GM23338 (cell line): ENCODE results near the gene C17orf114.

Experiments
- ATAC-seq: fragments of 200-7000 bp; cut with Tn5 transposase; 3 replicates; pipeline ENCODE4 v1.9.1; 2020
- DNase-seq: peaks from one replicate; pipeline ENCODE4 v3.0.0-alpha.2; 2015; ENCODE audit warnings: low spot score
- H2AFZ ChIP-seq: fragments of 200-600 bp; sonication (generic); 2 replicates; pipeline ENCODE4 v1.8.0; 2016; ENCODE audit warnings: antibody characterized with exemption, mild to moderate bottlenecking, moderate library complexity
- H3F3A ChIP-seq: fragments of 200-600 bp; sonication (generic); replicated peaks from 2 replicates; pipeline ENCODE4 v1.8.0; 2017; ENCODE audit warnings: antibody characterized with exemption, mixed run types, low read depth
- H3K27ac ChIP-seq: fragments of 200-600 bp; sonication (generic); 2 replicates; pipeline ENCODE4 v1.6.1; 2016; ENCODE audit warnings: low read depth
- H3K27me3 ChIP-seq: fragments of 200-600 bp; sonication (generic); 2 replicates; pipeline ENCODE4 v1.8.0; 2016; ENCODE audit warnings: mild to moderate bottlenecking, mixed run types, moderate library complexity; ENCODE audit not compliant: insufficient read depth
- H3K36me3 ChIP-seq: fragments of 200-600 bp; sonication (generic); 2 replicates; pipeline ENCODE4 v1.8.0; 2016; ENCODE audit warnings: mild to moderate bottlenecking; ENCODE audit not compliant: insufficient read depth
- H3K4me1 ChIP-seq: fragments of 200-600 bp; sonication (generic); 2 replicates; pipeline ENCODE4 v1.8.0; 2016; ENCODE audit warnings: mild to moderate bottlenecking, moderate library complexity; ENCODE audit not compliant: insufficient read depth
- H3K4me2 ChIP-seq: fragments of 200-600 bp; sonication (generic); 2 replicates; pipeline ENCODE4 v1.7.1; 2017; ENCODE audit warnings: mixed run types
- H3K4me3 ChIP-seq: fragments of 200-600 bp; sonication (generic); 2 replicates; pipeline ENCODE4 v1.6.1; 2016; ENCODE audit warnings: mixed run types
- H3K79me2 ChIP-seq: fragments of 200-600 bp; sonication (generic); replicated peaks from 2 replicates; pipeline ENCODE4 v1.8.0; 2017; ENCODE audit warnings: mild to moderate bottlenecking; ENCODE audit not compliant: insufficient read depth
- H3K9me2 ChIP-seq: fragments of 200-600 bp; sonication (generic); 2 replicates; pipeline ENCODE4 v1.8.0; 2017; ENCODE audit not compliant: insufficient read depth
- H4K20me1 ChIP-seq: fragments of 200-600 bp; sonication (generic); replicated peaks from 2 replicates; pipeline ENCODE4 v1.8.0; 2017; ENCODE audit warnings: mild to moderate bottlenecking; ENCODE audit not compliant: insufficient read depth
- H3K27ac Mint-ChIP-seq: 2 replicates; pipeline ENCODE4 v1.8.0; 2020; ENCODE audit warnings: inconsistent platforms, mild to moderate bottlenecking, moderate library complexity, mixed read lengths
- H3K27me3 Mint-ChIP-seq: 3 replicates; pipeline ENCODE4 v1.8.0; 2022; ENCODE audit warnings: low read depth, mild to moderate bottlenecking, moderate library complexity, mixed read lengths, inconsistent platforms; ENCODE audit not compliant: insufficient read depth, poor library complexity
- H3K36me3 Mint-ChIP-seq: 3 replicates; pipeline ENCODE4 v1.8.0; 2021; ENCODE audit warnings: low read depth, mild to moderate bottlenecking, inconsistent platforms, moderate library complexity, mixed read lengths
- H3K4me1 Mint-ChIP-seq: 3 replicates; pipeline ENCODE4 v1.8.0; 2020; ENCODE audit warnings: mild to moderate bottlenecking, inconsistent platforms, mixed read lengths
- H3K4me3 Mint-ChIP-seq: 3 replicates; pipeline ENCODE4 v1.8.0; 2021; ENCODE audit warnings: moderate library complexity, mild to moderate bottlenecking, inconsistent platforms, mixed read lengths
- H3K9me3 Mint-ChIP-seq: 3 replicates; pipeline ENCODE4 v1.8.0; 2020; ENCODE audit warnings: moderate library complexity, mild to moderate bottlenecking, inconsistent platforms, mixed read lengths
- CREB1 ChIP-seq: fragments of 250-450 bp; sonication (Bioruptor Pico); IDR thresholded peaks from 2 replicates; pipeline ENCODE4 v1.5.0; 2020; ENCODE audit warnings: low read depth, mild to moderate bottlenecking, moderate library complexity
- CTCF ChIP-seq, 2 experiments: fragments of 200-600 bp in 1 of 2; sonication (generic) in 1 of 2; conservative IDR thresholded peaks; 2 replicates each; pipeline versions ENCODE4 v1.5.1 to v1.6.1; 2016 to 2017; ENCODE audit warnings: antibody characterized with exemption in 2 of 2, low read depth in 2 of 2, mild to moderate bottlenecking in 2 of 2, moderate library complexity in 1 of 2
- ETS1 ChIP-seq: IDR thresholded peaks from 2 replicates; pipeline ENCODE4 v1.6.1; 2016; ENCODE audit warnings: antibody characterized with exemption
- EZH2 ChIP-seq: fragments of 200-600 bp; sonication (generic); IDR thresholded peaks from one replicate; pipeline ENCODE4 v1.8.0; 2017; ENCODE audit warnings: antibody characterized with exemption, mild to moderate bottlenecking, low read depth; ENCODE audit not compliant: unreplicated experiment
- EZH2phosphoT487 ChIP-seq: fragments of 200-600 bp; sonication (generic); IDR thresholded peaks from one replicate; pipeline ENCODE4 v1.8.1; 2018; ENCODE audit warnings: antibody characterized with exemption; ENCODE audit not compliant: unreplicated experiment
- JUNB ChIP-seq: IDR thresholded peaks from one replicate; pipeline ENCODE4 v1.6.1; 2016; ENCODE audit warnings: antibody characterized with exemption; ENCODE audit not compliant: unreplicated experiment
- NANOG ChIP-seq: IDR thresholded peaks from 2 replicates; pipeline ENCODE4 v1.6.1; 2016; ENCODE audit warnings: antibody characterized with exemption, borderline replicate concordance
- POLR2AphosphoS5 ChIP-seq: IDR thresholded peaks from 2 replicates; pipeline ENCODE4 v1.6.1; 2016; ENCODE audit warnings: antibody characterized with exemption, low read depth
- REST ChIP-seq: IDR thresholded peaks from one replicate; pipeline ENCODE4 v1.6.1; 2018; ENCODE audit warnings: antibody characterized with exemption; ENCODE audit not compliant: unreplicated experiment
- STAT1 ChIP-seq: IDR thresholded peaks from one replicate; pipeline ENCODE4 v1.6.1; 2016; ENCODE audit warnings: antibody characterized with exemption; ENCODE audit not compliant: unreplicated experiment
- ZNF114 ChIP-seq: fragments of 250-450 bp; sonication (Bioruptor Pico); IDR thresholded peaks from 2 replicates; pipeline ENCODE4 v1.5.0; 2020; ENCODE audit warnings: mild to moderate bottlenecking, moderate library complexity
- ZNF331 ChIP-seq: fragments of 250-450 bp; sonication (Bioruptor Pico); IDR thresholded peaks from 2 replicates; pipeline ENCODE4 v1.5.0; 2020; ENCODE audit warnings: low read depth, mild to moderate bottlenecking, moderate library complexity
- ZNF462 ChIP-seq: fragments of 250-450 bp; sonication (Bioruptor Pico); IDR thresholded peaks from 2 replicates; pipeline ENCODE4 v1.5.0; 2020; ENCODE audit warnings: mild to moderate bottlenecking, moderate library complexity

C17orf114 gene

GRCh38 chr17:4839221-4839620, 37.1 kb upstream of the C17orf114 start:
- H2AFZ ChIP-seq, result no peak overlapping the region
- H3K4me1 ChIP-seq, result peaks cover 12% of the 10 kb centered on the region
- H3K36me3 Mint-ChIP-seq, result no peaks in the 10 kb centered on the region; the same call in 2 of the 3 replicates
- H3K36me3 ChIP-seq, result no peaks in the 10 kb centered on the region
- peaks cover 2% of the 10 kb centered on the region for H3K27me3 Mint-ChIP-seq
- TF ChIP-seq POLR2AphosphoS5 (no peak), REST (no peak), STAT1 (no peak), JUNB (no peak), ETS1 (no peak), CTCF (conservative IDR thresholded peaks at IDR 0.05; ENCODE audit: low read depth in 2 of 2) (no peak), EZH2 (no peak), EZH2phosphoT487 (no peak), ZNF114 (CRISPR knock-in tag) (no peak), CREB1 (no peak), NANOG (no peak), ZNF462 (CRISPR knock-in tag) (no peak), ZNF331 (no peak)
- H3K27ac ChIP-seq, result no peak overlapping the region
- H3K9me3 Mint-ChIP-seq, result no peaks in the 10 kb centered on the region
- peaks cover 38% of the 10 kb centered on the region for H3K4me1 Mint-ChIP-seq
- peaks cover 19% of the 10 kb centered on the region for H4K20me1 ChIP-seq
- no peak overlapping the region for H3K4me2 ChIP-seq
- H3F3A ChIP-seq, result peaks cover 2% of the 10 kb centered on the region; the same call in 1 of the 2 replicates
- peaks cover 82% of the 10 kb centered on the region for H3K79me2 ChIP-seq
- no peak overlapping the region; the same call in 2 of the 3 replicates for H3K4me3 Mint-ChIP-seq
- H3K27ac Mint-ChIP-seq, result no peak overlapping the region; the same call in 1 of the 2 replicates
- no peaks in the 10 kb centered on the region for H3K27me3 ChIP-seq
- no peak overlapping the region for H3K4me3 ChIP-seq
- no peaks in the 10 kb centered on the region for H3K9me2 ChIP-seq
- DNase-seq (no peak), ATAC-seq (no peak)
